Testis (tissue), 3 donors: ENCODE data around the gene PIGN. TPM values are rescaled to one million over a fixed set of nuclear protein-coding genes. Genes with fewer than 3 reads are reported as not detected.
A peak's percentile ranks its signal among the peaks of the same experiment; 100 is the strongest.

Source experiments
- DNase-seq: peaks from one replicate; pipeline ENCODE4 v3.0.0-alpha.2; 2019
- H3K27ac ChIP-seq, 2 donors: fragments of 200-600 bp; sonication (generic); one replicate each; pipeline ENCODE4 v1.5.1; 2019
- H3K27me3 ChIP-seq: fragments of 200-600 bp; sonication (generic); one replicate; pipeline ENCODE4 v1.5.1; 2019
- H3K36me3 ChIP-seq: fragments of 200-600 bp; sonication (generic); one replicate; pipeline ENCODE4 v1.5.1; 2017; ENCODE audit warnings: low read depth; ENCODE audit errors: missing control alignments
- H3K4me1 ChIP-seq: fragments of 200-600 bp; sonication (generic); one replicate; pipeline ENCODE4 v1.5.1; 2019
- H3K4me3 ChIP-seq, 2 donors: fragments of 200-600 bp; sonication (generic); one replicate each; pipeline ENCODE4 v1.5.1; 2017 to 2019
- H3K9me3 ChIP-seq: fragments of 200-600 bp; sonication (generic); one replicate; pipeline ENCODE4 v1.5.1; 2017
- POLR2A ChIP-seq: fragments of 450-650 bp; IDR thresholded peaks from one replicate; pipeline ENCODE4 v1.6.1; 2017; ENCODE audit warnings: antibody characterized with exemption, mild to moderate bottlenecking, moderate library complexity
- WGBS, 2 donors: methylation state at CpG; one replicate each; pipeline ENCODE4 v1.1.5; 2018; 5-methylcytosine and 5-hydroxymethylcytosine counted together
- intact Hi-C: fragments of 100-400 bp; cut with DNase I; formaldehyde crosslinking; loops from one replicate; pipeline ENCODE4 v1.15.1; 2023; ENCODE audit warnings: low total_unique reads
- polyA plus RNA-seq: library from polyadenylated mRNA; stranded (reverse); fragments of 350-450 nt; fragmentation: Illumina TruSeq; extraction: RNeasy Lipid Tissue Mini Kit (QIAGEN cat#74804); gene quantifications from one replicate; pipeline ENCODE4 v1.2.3, GENCODE V29; 2014; ENCODE audit warnings: low read depth, low replicate concordance; ENCODE audit not compliant: insufficient read depth
- total RNA-seq, 2 donors: library from RNA; depleted of rRNA; stranded (reverse); fragments of >200 nt; gene quantifications; one replicate each; pipeline ENCODE4 v1.2.3, GENCODE V29; 2016
- TF ChIP-seq, protein P1 (sequence below), 3 experiments: fragments of 450-650 bp in 2 of 3; fragments of 200-600 bp in 1 of 3; sonication (generic) in 1 of 3; IDR thresholded peaks; one replicate each; pipeline ENCODE4 v1.5.1; 2016 to 2019; ENCODE audit warnings: antibody characterized with exemption in 3 of 3, mild to moderate bottlenecking in 2 of 3, moderate library complexity in 1 of 3

PIGN gene
- total and polyA plus RNA-seq, 3 donors from 2014 or later = 28.2 to 30.6 (median 30.6) TPM

DNA sequence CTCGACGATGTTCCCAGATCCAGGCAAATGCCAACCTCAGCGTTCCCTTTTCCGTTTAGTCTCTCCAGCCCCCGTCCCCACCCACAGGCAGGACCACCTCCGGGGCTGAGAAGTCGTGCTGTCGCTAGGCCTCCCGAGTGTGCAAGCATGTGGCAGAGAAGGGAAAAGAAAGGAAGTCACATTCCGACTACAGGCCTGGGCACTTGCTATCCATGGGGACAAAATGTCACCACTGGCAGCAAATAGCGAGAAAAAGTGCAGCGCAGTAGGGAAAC is 420 bp downstream of the PIGN start:
- Histone ChIP-seq H3K4me1 (peaks cover 12% of the 10 kb centered on the region), H3K9me3 (no peaks in the 10 kb centered on the region), H3K36me3 (no peaks in the 10 kb centered on the region), H3K27me3 (no peaks in the 10 kb centered on the region), H3K27ac (peak overlapping the region; percentile 46 to 64), H3K4me3 (peak overlapping the region; percentile 78 to 96)
- WGBS, 2 donors = 0 to 1% methylated on average over 10 to 12 of the region's 12 CpGs
- no peak for DNase-seq
- TF ChIP-seq POLR2A = no peak
- TF ChIP-seq, protein P1, sequence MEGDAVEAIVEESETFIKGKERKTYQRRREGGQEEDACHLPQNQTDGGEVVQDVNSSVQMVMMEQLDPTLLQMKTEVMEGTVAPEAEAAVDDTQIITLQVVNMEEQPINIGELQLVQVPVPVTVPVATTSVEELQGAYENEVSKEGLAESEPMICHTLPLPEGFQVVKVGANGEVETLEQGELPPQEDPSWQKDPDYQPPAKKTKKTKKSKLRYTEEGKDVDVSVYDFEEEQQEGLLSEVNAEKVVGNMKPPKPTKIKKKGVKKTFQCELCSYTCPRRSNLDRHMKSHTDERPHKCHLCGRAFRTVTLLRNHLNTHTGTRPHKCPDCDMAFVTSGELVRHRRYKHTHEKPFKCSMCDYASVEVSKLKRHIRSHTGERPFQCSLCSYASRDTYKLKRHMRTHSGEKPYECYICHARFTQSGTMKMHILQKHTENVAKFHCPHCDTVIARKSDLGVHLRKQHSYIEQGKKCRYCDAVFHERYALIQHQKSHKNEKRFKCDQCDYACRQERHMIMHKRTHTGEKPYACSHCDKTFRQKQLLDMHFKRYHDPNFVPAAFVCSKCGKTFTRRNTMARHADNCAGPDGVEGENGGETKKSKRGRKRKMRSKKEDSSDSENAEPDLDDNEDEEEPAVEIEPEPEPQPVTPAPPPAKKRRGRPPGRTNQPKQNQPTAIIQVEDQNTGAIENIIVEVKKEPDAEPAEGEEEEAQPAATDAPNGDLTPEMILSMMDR (IDR thresholded peaks at IDR 0.05) = no peak
- intact Hi-C loops = loop anchor here (10.0 kb wide), 2 partner anchors 58 to 398 kb away; no protein-coding TSS in a partner anchor

DNA sequence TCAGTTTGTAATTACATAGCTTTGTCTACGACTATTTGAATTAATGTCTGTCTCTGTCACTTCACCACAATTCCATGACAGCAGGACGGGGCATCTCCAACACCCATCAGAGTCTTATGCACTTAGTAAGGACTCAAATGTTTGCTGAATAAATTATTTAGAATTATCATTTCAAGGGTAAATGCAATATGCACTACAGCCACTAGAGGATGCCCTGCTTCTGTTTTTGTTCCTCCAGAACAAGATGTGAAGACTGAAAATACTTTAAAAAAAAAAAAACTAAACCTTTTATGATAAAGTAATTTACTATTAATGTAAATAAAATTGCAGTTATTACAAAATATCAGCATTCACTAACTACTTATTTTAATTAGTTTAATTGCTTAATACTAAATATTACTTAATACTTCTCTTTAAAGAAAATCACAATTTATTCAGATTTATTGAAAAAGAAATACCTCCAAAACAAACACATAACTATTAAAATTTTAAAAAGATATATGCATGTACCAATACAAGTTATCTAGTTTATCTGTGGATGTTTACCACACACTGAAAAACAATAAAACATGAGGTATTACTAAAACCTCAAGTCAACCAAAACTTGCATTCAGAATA is 3.2 kb downstream of the PIGN start:
- Histone ChIP-seq H3K36me3 (no peaks in the 10 kb centered on the region), H3K4me3 (no peak overlapping the region), H3K4me1 (peaks cover 5% of the 10 kb centered on the region), H3K27me3 (no peaks in the 10 kb centered on the region), H3K9me3 (no peaks in the 10 kb centered on the region), H3K27ac (no peak overlapping the region)
- intact Hi-C loops = loop anchor here (10.0 kb wide), 2 partner anchors 61 to 401 kb away; no protein-coding TSS in a partner anchor
- DNase-seq = peak; percentile 29
- 19 to 21% methylated on average over 2 of the region's 2 CpGs for WGBS, 2 donors
- TF ChIP-seq POLR2A = no peak
- TF ChIP-seq, protein P1 (IDR thresholded peaks at IDR 0.05) = peak; percentile 78 to 99 (median 81)

DNA sequence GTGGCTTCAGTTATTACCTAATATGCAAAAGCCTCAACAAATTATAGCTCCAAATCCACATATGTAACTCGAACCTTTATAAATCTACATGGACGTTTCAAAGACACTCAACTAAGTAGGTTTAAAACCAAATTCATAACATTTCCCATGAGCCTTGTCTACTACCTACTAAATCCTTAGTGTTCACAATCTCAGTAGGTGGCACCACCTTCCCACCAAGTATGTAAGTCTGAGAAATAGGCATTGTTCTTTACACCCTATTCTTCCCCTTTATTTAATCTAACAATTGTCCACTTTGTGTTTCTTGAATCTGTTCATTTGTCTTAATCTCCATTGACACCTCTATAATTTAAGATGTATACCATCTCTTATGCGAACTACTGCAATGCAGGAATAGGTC is 4.6 kb downstream of the PIGN start:
- Histone ChIP-seq H3K4me1 (no peaks in the 10 kb centered on the region), H3K27me3 (no peaks in the 10 kb centered on the region), H3K36me3 (no peaks in the 10 kb centered on the region), H3K9me3 (no peaks in the 10 kb centered on the region), H3K4me3 (no peak overlapping the region), H3K27ac (no peak overlapping the region)
- no peak for DNase-seq
- TF ChIP-seq, protein P1 (IDR thresholded peaks at IDR 0.05) = no peak
- TF ChIP-seq POLR2A = no peak
- 79 to 88% methylated on average over 3 of the region's 3 CpGs for WGBS, 2 donors
- intact Hi-C loops = loop anchor here (10.0 kb wide), 2 partner anchors 63 to 403 kb away; no protein-coding TSS in a partner anchor

DNA sequence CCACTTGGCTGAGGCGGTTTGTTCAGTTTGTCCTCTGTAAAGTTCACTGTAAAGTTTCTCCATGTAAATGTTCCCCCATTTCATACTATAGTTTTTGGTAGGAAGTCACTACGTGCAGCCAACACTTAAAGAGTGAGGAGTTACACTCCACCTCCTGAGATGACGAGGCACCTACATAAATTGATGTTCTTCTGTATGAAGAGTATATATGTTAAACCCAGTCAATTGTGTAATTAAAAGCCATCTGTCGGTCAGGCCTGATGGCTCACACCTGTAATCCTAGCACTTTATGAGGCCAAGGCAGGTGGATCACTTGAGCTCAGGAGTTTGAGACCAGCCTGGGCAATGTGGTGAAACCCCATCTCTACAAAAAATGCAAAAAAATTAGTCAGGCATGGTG is 7.6 kb downstream of the PIGN start:
- no peak for DNase-seq
- H3K9me3 ChIP-seq = no peaks in the 10 kb centered on the region
- no peaks in the 10 kb centered on the region for H3K36me3 ChIP-seq
- TF ChIP-seq, protein P1 (IDR thresholded peaks at IDR 0.05) = no peak
- TF ChIP-seq POLR2A = no peak
- H3K4me1 ChIP-seq = no peaks in the 10 kb centered on the region
- WGBS, 2 donors = 93 to 98% methylated on average over 4 of the region's 4 CpGs
- no peak overlapping the region for H3K4me3 ChIP-seq
- H3K27ac ChIP-seq = no peak overlapping the region
- no peaks in the 10 kb centered on the region for H3K27me3 ChIP-seq
- intact Hi-C loops = no loop called here

DNA sequence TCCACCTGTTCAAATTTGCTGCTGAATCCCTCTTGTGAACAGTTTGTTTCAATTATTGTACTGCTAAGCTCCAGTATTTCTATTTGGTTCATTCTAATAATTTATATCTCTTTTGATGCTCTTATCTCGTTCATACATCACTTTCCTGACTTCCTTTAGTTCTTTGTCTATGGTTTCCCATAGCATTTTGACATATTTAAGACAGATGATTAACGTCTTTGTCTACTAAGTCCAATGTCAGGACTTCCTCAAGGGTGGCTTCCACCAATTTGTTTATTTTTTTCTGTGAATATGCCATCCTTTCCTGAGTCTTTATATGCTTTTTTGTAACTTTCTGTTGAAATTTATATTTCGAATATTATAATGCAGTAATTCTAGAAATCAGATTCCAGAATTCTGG is 9.6 kb downstream of the PIGN start:
- DNase-seq = no peak
- no peaks in the 10 kb centered on the region for H3K36me3 ChIP-seq
- H3K27ac ChIP-seq = no peak overlapping the region
- no peaks in the 10 kb centered on the region for H3K9me3 ChIP-seq
- TF ChIP-seq, protein P1 (IDR thresholded peaks at IDR 0.05) = no peak
- no peak for TF ChIP-seq POLR2A
- H3K27me3 ChIP-seq = no peaks in the 10 kb centered on the region
- no peaks in the 10 kb centered on the region for H3K4me1 ChIP-seq
- intact Hi-C loops = no loop called here
- 76 to 82% methylated on average over 3 of the region's 3 CpGs for WGBS, 2 donors
- no peak overlapping the region for H3K4me3 ChIP-seq
